GM18505 (cell line): ENCODE results near the gene EHMT2.

Source experiments
- ATAC-seq: cut with Tn5 transposase; IDR thresholded peaks from one replicate; pipeline ENCODE4 v1.9.1; 2021; ENCODE audit not compliant: unreplicated experiment
- POLR2A ChIP-seq: IDR thresholded peaks from 4 replicates; pipeline ENCODE4 v1.6.1; 2011; ENCODE audit warnings: borderline replicate concordance; ENCODE audit not compliant: insufficient read depth, insufficient read length; ENCODE audit errors: extremely low read depth

Gene EHMT2

GRCh38 chr6:31906122-31906521 is 8.6 kb upstream of the EHMT2 start:
- TF ChIP-seq POLR2A = no peak

GRCh38 chr6:31905041-31905440 is 7.5 kb upstream of the EHMT2 start:
- ATAC-seq = no peak
- TF ChIP-seq POLR2A = no peak

More at GRCh38 chr6:31906122-31906521, 8.6 kb upstream of the EHMT2 start:
- no peak for ATAC-seq

GRCh38 chr6:31903957-31904356 is 6.5 kb upstream of the EHMT2 start:
- no peak for TF ChIP-seq POLR2A
- no peak for ATAC-seq

DNA sequence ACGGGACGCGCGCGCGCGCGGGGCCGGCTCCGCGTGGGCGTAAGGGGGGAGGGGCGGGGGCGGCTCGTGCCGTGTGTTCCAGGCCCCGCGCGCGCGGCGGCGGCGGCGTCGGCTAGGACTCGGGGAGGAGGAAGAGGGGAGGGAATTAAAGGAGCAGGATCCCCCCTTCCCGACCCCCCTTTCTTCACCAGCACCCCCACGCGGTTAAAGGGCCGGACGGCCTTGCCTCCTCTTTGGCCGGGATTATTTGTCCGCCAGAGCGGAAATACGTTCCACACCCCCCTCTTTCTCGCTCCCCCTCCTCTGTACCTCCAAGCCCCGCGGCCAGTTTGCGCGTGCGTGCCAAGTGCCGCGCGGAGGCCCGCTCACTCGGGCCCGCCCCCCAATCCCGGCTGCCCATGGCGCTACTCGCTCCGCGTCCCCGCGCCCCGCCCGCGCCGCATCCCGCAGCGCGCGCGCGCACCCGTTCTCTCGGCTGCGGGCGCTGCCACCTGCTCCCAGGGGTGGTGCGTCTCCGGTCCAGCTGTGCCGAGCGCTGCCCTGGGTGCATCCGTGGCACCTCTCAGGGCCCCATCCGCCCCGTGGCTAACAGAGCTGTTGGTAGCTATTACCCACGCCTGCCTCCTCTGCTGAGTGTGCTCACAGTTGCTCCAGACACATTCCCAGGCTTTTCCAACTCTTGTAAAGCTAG is 4.6 kb upstream of the EHMT2 start, which contains the start of gene ZBTB12:
ZBTB12 (minus strand) TSS at position 134 of the 691 bp plus-strand sequence. CDS start 781 bp downstream, outside the sequence.
- peak; percentile 61 for TF ChIP-seq POLR2A
- ATAC-seq = peak; percentile 42

DNA sequence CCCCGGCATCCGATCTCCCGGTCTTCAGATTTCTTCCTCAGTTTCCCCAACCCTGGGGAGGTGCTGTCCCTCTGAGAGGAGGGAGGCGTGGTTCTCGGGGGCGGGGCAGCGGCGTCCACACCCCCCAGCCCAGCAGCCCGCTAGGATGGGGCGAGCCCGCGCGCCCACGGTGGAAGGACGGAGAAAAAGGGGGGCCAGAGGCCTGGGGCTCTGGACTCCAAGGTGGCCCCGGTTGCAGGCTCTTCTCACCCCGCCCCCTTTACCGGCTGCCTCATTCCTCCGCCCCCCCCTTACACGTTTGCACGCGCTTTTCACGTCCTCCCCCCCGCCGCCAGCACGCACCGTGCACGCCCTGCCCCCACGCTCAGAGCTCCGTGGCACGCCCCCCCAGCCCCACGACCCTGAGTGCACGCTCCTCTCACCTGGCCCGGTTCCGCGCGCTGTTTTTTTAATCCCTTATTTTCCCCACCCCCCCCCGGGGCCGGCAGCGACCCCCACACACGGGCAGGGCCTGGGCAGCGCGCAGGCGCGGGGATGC is 4.0 kb upstream of the EHMT2 start:
- ATAC-seq = no peak
- no peak for TF ChIP-seq POLR2A

- ATAC-seq = no peak
- TF ChIP-seq POLR2A = no peak
Observed at GRCh38 chr6:31900917-31901414, 3.5 kb upstream of the EHMT2 start.

- no peak for ATAC-seq
- TF ChIP-seq POLR2A = no peak
Observed at GRCh38 chr6:31899882-31900722, 2.6 kb upstream of the EHMT2 start.

GRCh38 chr6:31899215-31899614 is 1.7 kb upstream of the EHMT2 start:
- no peak for ATAC-seq
- TF ChIP-seq POLR2A = no peak

DNA sequence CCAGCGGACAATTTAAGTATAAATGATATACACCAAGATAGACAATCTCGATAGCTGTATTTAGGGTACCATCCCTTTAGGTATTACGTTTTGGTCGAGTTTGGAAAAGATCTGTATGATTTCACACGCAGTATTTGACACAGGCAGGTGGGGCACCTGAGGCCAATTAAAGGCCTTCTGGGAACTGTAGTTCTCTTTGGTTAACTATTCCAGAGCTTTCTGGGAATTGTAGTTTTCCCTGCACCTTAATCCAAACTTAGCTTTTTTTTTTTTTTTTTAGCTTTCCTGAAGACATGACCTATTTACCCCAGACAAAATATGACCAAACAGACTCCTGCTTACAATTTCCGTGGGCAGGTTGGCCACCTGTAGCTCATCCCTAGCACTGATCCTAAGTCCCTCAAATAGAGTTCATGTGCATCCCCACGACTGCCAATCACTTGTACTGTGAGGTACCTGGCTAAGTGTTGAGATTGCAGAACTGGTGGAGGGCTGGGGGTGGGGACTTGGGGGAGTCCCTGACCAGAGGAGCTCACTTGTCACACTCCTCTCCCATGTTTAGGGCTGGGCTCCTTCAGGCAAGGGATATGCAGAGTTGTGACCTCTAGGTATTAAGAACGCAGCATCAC is 999 bp upstream of the EHMT2 start:
- no peak for TF ChIP-seq POLR2A
- ATAC-seq = no peak

- no peak for ATAC-seq
Observed at GRCh38 chr6:31896856-31897611, 464 bp downstream of the EHMT2 start.

DNA sequence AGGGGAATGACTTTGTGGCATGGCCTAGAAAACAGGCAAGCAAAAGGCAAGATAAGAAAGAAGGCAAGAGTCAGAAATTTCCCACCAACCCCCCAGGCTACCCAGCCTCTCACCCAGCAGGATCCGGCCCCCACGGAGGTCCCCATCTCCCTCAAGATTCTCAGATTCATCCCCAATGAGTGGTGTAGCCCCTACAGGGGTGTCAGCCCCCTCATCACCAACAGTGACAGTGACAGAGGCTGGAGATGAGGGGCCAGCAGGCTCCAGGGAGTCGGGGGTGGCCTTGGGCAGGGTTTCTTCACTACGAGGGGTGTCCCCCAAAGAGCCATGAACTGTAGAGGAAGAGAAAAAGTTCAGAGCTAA is 1.0 kb downstream of the EHMT2 start:
- TF ChIP-seq POLR2A = no peak
- no peak for ATAC-seq

More at GRCh38 chr6:31896856-31897611, 464 bp downstream of the EHMT2 start:
- no peak for TF ChIP-seq POLR2A

DNA sequence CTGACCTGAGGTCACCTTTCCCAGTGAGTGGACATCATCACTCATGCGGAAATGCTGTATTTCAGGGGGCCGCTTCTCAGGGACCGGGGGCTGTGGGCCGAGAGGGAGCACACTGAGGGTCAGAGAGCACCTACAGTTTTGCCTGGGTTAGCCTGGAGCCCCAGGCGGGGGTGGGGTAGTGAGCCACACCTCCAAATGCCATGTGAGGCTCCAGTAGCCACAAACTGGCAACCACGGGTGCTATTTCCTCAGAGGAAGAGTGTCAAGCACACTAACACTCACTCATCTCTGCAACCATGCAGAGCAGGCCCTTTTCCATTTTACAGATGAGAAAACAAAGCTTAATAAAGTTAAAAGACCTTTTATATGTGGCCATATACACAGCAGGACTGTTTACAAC is 4.7 kb downstream of the EHMT2 start:
- no peak for ATAC-seq
- no peak for TF ChIP-seq POLR2A

DNA sequence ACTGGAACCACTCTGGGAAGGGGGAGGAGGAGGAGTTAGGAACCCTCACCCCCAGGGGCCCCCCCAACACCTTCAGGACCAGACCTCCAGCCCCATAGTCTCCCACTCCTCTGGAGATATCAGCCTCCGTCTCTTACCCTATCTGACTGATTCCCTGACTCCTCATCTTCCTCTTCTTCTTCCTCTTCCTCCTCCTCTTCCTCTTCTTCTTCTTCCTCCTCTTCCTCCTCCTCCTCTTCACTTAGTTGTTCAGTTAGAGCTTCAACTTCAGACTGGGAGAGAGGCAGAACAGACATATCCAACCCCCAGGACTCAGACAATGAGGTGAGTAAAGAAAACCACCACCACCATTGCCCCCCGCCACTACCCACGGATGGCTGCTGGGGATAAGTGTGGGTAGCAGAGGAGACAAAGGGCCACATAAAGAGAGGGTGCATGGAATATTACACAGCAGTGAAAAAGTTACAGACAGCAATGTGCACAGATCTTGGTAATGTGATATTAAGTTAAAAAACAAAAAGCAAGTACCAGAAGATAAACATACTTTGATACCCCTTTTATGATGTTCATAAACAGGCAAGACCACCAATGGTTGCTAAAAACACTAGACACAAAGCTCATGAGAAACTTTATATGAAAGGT is 8.0 kb downstream of the EHMT2 start:
- ATAC-seq = no peak
- TF ChIP-seq POLR2A = no peak
